ENCODE data around the gene PBX3. TPM values are rescaled to one million over a fixed set of nuclear protein-coding genes. Genes with fewer than 3 reads are reported as not detected.

The PBX3 gene
- total RNA-seq, 1 experiment from 2014 or later, result 46.0 TPM

DNA sequence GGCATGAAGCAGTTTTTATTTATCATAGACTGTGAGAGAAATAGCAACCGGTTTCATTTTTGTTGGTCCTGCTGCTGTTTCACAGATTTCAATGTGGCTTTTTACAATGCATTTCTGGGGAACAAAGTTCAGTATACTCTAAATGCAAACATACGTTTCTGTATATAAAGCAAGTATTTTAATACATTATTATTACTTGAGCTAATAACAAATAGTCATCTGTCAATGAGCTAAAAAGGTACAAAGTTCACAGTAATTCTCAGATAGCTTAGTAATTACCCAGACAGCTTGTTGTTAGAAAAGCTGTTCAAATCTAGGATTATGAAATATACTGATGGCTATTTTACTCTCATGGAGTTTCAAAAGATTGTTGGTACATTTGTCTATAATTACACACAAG lies 50.8 kb downstream of the PBX3 start:
- H4K5ac ChIP-seq (ENCODE audit: insufficient read length, low read depth, low read length), result no peak overlapping the region
- no peak overlapping the region for H2BK12ac ChIP-seq (ENCODE audit: insufficient read length, low read depth, low read length)
- H3K27ac ChIP-seq (ENCODE audit: insufficient read length, low read depth, low read length), result no peak overlapping the region
- H3K56ac ChIP-seq (ENCODE audit: insufficient read length, low read depth, low read length), result no peak overlapping the region
- no peak overlapping the region for H3K27ac Mint-ChIP-seq
- no peak overlapping the region for H4K91ac ChIP-seq (ENCODE audit: insufficient read length, low read depth, low read length)
- H2BK20ac ChIP-seq (ENCODE audit: low read depth, low read length, poor library complexity, severe bottlenecking), result no peak overlapping the region
- H3K4me1 ChIP-seq (ENCODE audit: insufficient read depth, low read length), result peaks cover 3% of the 10 kb centered on the region; the same call in 1 of the 2 replicates
- H3K4me2 ChIP-seq (ENCODE audit: insufficient read depth, insufficient read length, low read length), result no peak overlapping the region
- H3K23ac ChIP-seq (ENCODE audit: insufficient read length, low read depth, low read length), result no peak overlapping the region
- H3K23me2 ChIP-seq (ENCODE audit: insufficient read length, low read depth, low read length, poor library complexity, severe bottlenecking), result no peaks in the 10 kb centered on the region
- no peak overlapping the region for H3K4me3 Mint-ChIP-seq
- no peak overlapping the region for H3T11ph ChIP-seq (ENCODE audit: low read length)
- DNase-seq, result no peak
- no peaks in the 10 kb centered on the region for H3K27me3 Mint-ChIP-seq (ENCODE audit: low read depth)
- H2BK5ac ChIP-seq (ENCODE audit: insufficient read length, low read length), result no peak overlapping the region
- H2AFZ ChIP-seq (ENCODE audit: low read length), result no peak overlapping the region
- H4K8ac ChIP-seq (replicated peaks; ENCODE audit: insufficient read length, low read depth, low read length), result no peak overlapping the region
- WGBS (ENCODE audit: extremely low coverage, insufficient read length, low lambda C conversion rate), result no CpG with 5 or more reads among the region's 2 CpGs
- H3K9me3 Mint-ChIP-seq, result no peaks in the 10 kb centered on the region
- no peaks in the 10 kb centered on the region for H4K20me1 ChIP-seq (ENCODE audit: control insufficient read depth, insufficient read depth, insufficient read length)
- H2BK15ac ChIP-seq (ENCODE audit: low read depth, low read length), result no peak overlapping the region
- H3K27me3 ChIP-seq (ENCODE audit: insufficient read depth, low read length), result no peaks in the 10 kb centered on the region
- no peak overlapping the region for H3K18ac ChIP-seq (ENCODE audit: insufficient read length, low read depth, low read length)
- peaks cover 0 to 8% (median 0%) of the 10 kb centered on the region in 3 experiments; a peak in 3 of 7 replicates for H3K36me3 Mint-ChIP-seq (ENCODE audit: insufficient read depth in 1 of 3, low read depth in 3 of 3)
- H3K4ac ChIP-seq (ENCODE audit: low read depth, low read length), result no peak overlapping the region
- H3K79me2 ChIP-seq (ENCODE audit: insufficient read depth, low read length), result peaks cover 2% of the 10 kb centered on the region; the same call in 1 of the 2 replicates
- H2BK120ac ChIP-seq (ENCODE audit: low read depth, low read length, poor library complexity, severe bottlenecking), result no peak overlapping the region
- no peaks in the 10 kb centered on the region for H3K79me1 ChIP-seq (ENCODE audit: insufficient read depth, low read depth, low read length, poor library complexity, severe bottlenecking)
- no peak overlapping the region for H3K9ac ChIP-seq (ENCODE audit: extremely low read depth, insufficient read length, low read length)
- H3K14ac ChIP-seq (ENCODE audit: insufficient read depth, low read length), result no peak overlapping the region
- no peaks in the 10 kb centered on the region for H3K9me3 ChIP-seq (ENCODE audit: control insufficient read depth, low read depth, low read length)
- TF ChIP-seq CTCF (conservative IDR thresholded peaks at IDR 0.05), result no peak
- H3K4me1 Mint-ChIP-seq, result peaks cover 0 to 8% of the 10 kb centered on the region in 2 experiments; a peak in 2 of 4 replicates
- no peak overlapping the region for H2AK5ac ChIP-seq (ENCODE audit: insufficient read length, low read length)
